HG03045 (cell line): ENCODE data around the gene B4GALNT3.

ENCODE experiments used
- ATAC-seq: cut with Tn5 transposase; IDR thresholded peaks from one replicate; pipeline ENCODE4 v1.9.1; 2021; ENCODE audit warnings: mild to moderate bottlenecking, moderate library complexity; ENCODE audit not compliant: unreplicated experiment

Gene B4GALNT3

DNA sequence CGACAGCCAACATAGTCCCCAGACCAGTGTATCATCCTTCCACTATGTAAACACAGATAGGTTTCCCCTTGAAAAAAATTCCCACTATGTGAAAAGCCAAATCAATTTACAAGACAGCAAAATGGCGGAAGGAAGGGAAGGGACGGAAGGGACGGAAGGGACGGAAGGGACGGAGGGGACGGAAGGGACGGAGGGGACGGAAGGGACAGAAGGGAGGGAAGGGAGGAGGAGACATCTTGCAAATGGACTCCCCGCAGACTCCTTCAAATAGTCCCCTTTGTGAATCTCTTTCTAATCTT is 128.2 kb downstream of the B4GALNT3 start:
- no peak for ATAC-seq

DNA sequence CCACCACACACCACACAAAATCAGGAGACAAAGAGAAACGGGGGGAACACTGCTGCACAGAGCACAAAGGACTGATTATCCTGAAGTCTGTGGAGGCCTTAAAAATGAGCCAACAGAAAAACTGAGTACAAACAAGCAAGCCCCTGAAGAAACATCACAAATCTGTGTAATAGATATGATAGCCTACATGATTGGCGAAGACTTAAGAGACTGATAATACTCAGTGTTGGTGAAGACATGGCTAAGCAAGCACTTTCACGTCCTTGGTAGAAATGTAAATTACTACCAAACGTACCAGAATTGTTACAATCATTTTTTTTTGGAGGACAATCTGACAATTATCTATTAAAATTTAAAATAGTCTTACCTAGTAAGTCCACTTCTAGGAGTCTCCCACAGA is 128.9 kb downstream of the B4GALNT3 start:
- ATAC-seq, result no peak

DNA sequence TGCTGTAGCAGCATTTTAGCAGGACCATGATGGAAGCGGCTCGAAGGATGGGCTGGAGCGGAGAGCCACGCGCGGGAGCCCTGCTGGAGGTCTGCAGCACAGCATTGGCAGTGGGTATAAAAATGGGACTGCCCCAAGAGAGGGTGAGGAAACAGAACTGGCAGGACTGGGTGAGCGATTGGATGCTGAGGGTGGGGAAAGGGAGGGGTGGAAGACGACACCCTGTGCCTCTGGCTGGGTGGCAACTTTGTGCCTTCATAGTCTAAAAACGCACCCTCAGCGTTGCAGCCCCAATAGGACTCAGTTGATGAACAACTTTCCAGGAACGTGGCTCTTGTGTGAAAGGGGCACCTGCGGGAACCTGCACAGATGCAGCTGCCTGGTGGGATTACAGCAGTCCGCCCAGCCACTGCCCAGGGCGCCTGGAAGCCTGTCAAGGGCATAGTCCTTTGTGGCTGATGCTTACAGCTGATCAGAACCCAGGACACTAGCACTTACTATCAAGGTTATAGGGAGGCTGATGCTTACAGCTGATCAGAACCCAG is 130.5 kb downstream of the B4GALNT3 start:
- ATAC-seq, result no peak

DNA sequence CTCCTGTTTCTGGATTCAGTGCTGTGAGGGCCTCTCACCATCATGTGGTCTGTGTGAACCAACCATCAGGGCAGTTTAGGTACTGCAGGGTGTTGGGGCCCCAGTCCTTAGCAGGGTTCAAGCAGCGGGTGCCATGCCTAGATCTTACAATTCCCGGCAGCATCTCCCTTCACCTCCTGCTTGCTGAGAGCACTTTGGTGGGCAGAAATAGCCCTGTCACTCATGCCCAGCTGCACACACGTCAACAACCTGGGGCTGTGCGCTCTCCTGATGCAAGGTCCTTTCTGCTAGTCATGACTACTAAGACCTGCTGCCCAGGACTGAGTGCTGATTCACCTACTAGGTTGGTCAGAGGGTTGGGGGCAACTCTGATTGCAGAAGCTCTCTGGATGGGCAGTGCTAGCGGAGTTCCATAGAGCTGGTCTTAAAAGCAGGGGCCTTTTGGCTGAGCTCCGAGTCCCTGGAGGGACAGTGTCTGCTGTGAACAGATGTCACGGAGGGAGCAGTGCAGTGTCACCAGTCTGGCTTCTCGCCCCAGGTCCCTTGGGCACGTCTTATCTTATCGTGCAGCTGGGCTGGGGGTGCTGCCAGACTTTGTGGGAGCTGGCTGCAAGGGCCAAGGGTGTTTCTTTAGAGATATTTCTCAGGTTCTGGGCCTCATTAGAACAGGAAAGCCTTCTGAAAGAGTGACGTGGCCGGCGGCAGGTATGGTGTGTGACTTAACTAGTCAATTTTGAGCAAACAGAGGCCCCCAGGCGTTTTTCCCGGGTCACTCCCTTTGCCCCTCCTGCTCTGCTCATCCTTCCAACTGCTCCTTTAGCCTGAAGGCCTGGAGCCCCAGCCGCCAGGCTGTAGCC is 131.7 kb downstream of the B4GALNT3 start:
- ATAC-seq, result no peak

DNA sequence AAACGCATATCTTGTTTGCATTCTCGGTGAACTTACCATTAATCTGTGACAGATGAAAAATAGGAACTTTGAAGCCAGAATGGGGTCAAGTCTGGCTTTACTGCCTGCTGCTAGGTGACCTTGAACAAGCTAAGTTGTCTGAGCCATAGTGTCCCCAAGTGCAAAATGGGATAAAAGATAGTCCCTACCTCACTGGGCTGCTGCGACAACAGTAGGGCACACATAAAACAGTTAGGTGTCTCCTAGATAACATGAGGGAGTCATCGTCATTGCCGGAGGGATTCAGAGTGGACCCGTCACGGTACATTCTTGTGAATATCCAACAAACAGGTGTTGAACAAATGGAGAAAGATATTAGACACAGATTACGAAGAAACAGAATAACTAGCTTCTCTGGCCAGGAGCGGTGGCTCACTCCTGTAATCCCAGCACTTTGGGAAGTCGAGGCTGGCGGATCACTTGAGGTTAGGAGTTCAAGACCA is 132.3 kb downstream of the B4GALNT3 start:
- no peak for ATAC-seq

DNA sequence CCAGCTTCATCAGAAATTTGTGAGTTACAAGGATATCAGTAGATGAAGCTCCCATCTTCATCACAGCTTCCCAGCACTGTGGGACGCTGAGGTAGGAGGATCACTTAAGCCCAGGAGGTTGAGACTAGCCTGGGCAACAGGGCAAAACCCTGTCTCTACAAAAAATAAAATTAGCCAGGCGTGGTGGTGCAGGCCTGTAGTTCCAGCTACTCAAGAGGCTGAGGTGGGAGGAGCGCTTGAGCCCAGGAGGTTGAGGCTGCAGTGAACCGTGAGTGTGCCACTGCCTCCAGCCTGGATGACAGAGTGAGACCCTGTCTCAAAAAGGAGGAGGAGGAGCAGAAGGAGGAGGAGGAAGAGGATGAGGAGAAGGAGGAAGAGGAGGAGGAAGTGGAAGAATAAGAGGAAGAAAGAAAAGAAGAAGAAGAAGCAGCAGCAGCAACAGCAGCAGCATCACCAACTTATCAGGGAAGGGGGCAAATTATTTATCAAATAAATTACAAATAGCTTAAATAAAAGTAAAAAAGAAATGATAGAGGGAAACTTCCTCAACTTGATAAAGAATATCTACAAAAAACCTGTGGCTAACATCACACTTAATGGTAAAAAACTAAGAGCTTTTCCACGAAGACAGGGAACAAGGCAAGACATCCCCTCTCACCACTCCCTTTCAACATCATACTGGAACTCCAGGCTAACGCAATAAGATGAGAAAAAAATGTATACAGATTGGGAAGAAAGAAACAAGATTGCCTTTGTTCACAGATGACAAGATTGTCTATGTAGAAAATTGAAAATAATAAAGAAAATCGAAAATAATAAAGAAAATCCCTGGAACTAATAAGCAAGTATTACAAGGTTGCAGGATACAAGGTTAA is 133.9 kb downstream of the B4GALNT3 start:
- no peak for ATAC-seq

DNA sequence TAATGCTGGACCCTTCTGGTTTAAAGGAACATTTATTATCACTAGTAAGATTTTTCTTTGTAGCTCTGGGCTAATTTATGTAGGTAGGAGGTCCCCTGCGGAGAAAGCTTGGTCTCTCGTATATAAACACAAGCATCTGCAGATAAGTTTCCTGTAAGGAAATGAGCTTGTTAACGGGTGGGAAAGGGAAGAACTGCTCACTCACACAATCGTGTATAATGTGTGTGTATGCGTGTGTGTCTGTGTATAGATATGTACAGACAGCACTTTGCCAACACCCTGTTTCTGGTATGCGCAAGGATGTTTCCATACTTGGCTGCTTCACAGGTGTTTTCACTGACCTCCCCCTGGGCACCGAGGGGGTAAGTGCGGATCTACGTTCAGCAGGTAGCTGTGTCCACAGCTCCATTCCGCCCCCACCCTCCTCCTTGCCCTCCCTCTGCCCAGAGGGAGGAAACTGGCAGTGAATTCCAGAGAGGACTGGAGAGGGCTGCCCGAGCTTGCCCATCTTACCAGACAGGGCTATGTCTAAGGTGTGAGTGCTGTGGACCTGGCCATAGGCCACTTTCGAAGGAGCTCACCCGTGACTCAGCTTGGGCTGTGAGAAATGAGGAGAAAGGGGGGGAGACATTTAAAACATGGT is 138.3 kb downstream of the B4GALNT3 start:
- no peak for ATAC-seq

DNA sequence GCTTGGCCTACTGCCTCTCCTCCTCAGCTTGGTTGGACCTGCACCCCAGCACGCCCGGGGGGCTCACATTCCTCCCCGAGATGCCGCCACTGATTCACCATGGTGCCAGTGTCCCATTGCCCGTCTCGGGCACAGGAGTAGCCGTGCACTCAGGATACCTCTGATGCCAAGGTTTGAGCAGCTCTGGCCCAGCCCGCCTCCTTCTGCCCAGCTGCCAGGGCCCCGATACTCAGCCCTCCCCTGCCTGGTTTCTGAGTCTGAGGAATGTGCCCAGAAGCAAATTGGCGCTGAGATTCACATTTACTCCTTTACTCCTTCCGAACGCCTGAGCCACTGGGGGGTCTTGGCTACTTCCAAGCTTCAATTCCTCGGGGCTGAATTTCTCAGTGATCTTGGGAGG is 140.0 kb downstream of the B4GALNT3 start:
- no peak for ATAC-seq

DNA sequence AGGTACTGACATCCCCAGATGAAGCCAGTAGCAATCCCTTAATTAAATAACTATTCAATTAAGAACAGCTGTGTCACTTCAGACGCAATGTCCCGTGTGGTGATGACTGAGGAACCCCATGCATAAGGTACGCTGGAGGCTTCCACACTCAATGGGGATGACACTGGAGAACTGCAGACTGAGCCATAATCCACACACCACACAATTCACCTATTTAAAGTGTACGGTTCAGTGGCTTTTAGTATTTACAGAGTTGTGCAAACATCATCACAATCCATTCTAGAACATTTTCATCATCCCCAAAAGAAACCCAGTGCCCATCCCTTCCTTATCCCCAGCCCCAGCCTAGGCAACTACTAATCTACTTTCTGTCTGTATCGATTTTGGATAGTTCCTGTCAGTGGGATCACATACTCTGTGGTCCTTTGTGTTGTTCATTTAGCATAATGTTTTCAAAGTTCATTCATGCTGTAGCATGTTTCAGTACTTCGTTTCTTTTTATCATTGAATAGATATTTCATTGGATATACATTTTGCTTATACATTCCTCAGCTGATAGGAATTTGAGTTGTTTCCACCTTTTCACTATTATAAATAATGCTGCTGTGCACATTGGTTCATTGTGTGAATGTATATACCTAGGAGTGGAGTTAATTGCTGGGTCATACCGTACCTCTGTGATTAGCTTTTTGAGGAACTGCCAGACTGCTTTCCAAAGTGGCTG is 142.4 kb downstream of the B4GALNT3 start:
- ATAC-seq, result no peak

DNA sequence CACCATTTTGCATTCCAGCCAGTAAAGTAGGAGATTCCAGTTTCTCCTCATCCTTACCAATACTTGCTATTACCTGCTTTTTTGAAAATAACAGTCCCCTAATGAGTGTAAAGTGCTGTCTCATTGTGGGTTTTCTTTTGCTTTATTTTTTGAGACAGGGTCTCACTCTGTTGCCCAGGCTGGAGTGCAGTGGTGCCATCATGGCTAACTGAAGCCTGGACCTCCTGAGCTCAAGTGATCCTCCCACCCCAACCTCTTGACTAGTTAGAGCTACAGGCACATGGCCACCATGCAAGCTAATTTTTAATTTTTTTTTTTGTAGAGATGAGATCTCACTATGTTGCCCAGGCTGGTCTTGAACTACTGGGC is 142.9 kb downstream of the B4GALNT3 start:
- no peak for ATAC-seq

DNA sequence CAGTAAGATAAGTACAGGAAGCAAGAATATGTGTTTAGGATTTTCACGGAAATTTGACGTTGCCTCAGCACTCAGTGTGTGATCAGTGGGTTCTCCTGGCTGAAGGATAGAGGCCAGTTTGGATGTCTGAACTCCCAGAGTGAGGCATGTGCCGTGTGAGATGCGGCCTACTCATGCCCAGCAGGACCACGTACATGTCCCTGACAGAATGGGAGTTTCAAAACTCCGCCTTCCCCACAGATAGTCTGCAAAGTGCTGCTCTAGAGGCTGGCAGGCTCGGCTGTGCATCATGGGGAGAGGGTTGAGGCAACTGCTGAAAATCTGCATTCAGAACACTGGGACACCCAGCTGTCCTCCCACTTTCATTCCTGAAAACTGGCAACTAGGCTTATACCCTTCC is 145.2 kb downstream of the B4GALNT3 start:
- no peak for ATAC-seq

DNA sequence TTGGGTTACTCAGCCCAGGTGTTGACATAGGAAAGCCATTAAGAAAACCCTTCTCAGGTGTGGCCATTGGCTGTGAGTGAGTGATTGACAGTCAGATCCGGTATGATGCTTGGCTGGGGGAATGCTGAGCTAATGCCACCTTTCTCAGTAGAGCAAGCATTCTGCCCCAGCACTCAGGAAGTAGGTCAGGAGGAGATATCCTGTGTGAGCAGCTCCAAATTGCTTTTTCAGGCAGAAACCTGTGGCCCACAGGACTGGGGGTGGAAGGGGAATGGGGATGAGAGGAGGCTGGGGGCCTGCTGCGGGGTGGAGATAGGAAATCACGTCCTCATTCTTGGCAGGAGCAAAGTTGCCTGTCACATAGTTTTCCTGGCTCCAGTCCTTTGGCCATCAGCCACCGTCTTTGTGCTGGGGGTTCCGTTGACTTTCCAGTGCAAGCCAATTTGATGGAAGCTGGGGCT is 147.8 kb downstream of the B4GALNT3 start:
- ATAC-seq, result no peak

DNA sequence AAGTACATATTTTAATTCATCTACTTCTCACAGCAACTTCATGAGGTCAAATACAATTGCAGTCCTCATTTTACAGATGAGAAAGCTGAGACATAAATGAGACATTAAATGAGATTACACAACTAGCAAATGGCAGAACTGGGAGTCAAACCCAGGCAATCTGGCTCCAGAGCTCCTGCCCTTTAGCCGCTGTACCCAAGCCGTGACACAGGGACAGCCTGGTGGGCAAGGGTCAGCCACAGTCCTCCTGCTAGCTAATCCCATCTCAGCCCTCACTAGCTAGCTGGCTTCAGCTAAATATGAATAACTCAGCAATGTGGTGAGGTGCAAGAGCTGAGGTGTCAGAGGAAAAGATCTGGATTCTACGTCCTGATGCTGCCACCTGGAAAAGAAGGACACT is 148.7 kb downstream of the B4GALNT3 start:
- ATAC-seq, result no peak

DNA sequence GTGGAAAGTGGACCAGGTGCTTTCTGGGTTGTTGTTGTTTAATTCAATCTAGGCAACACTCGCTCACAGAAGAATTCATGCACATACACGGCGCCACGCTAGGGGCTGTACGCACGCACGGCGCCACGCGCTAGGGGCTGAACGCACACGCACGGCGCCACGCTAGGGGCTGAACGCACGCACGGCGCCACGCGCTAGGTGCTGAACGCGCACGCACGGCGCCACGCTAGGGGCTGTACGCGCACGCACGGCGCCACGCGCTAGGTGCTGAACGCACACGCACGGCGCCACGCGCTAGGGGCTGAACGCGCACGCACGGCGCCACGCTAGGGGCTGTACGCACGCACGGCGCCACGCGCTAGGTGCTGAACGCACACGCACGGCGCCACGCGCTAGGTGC is 149.2 kb downstream of the B4GALNT3 start:
- ATAC-seq, result no peak

DNA sequence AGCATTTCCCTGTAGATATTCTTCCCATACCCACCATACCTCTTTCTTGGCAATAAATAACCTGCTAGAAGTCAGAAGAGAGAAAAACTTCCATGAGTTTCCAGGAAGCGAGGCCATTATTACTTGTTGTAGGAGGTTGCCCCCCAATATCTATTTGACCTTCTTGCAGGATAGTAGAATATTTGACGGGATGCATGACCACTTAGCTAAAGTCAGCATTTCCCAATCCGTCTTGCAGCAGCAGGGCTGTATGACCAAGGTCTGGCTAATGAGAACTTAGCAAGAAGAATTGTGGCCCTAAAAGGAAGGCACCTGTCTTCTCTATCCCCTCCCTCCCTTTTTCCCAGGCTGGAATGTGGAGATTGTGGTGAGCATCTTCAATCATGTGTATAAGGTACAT is 152.0 kb downstream of the B4GALNT3 start:
- no peak for ATAC-seq

DNA sequence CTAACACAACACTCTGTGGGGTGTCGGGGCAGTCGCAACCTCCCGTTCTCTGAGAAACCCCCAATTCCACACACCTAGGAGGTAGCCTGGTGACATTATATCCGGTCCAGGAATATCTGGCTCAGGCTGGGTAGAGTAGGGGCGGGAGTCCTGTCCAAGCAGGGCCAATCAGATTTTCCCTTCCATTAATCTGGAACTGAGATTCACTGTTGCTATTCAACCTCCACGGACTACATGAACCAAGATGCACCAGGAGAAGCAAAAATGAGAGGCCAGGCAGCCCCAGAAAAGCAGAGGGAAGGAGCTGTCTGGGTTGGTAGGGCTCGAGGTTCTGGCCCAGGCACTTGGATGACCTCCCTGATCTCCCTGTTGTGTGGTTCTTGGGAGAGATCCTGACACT is 152.6 kb downstream of the B4GALNT3 start:
- ATAC-seq, result no peak

DNA sequence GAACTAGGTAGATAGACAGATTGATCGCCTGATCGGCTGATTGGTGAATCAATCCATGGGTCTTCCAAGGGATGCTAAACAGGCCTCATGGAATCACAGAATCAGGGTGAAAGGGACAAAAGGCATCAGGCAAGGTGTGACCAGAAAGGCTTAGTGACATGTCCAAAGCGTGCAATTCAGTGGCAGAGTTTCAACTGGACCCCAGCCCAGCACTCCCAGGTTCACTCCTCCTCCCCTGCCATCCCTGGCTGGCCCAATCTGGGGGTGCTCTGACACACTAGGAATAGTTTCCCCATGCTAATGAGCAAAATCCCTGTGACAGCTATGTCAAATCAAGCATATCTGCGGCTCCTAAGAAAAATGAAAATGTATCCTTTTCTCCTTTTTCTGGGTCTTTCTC is 153.1 kb downstream of the B4GALNT3 start:
- ATAC-seq, result no peak
